Astrocyte of the hippocampus (primary cell): ENCODE data around the gene ATR.
"Not testable (repeated sequence)": the region's sequence is repeated elsewhere in the genome, so short reads cannot be mapped to it uniquely, and the experiment has no call there.

Source experiments
- DNase-seq: peaks from one replicate; pipeline ENCODE4 v3.0.0; 2011; ENCODE audit warnings: low read depth, low spot score

ATR gene

GRCh38 chr3:142595141-142595540, 16.6 kb upstream of the ATR start:
- no peak for DNase-seq

GRCh38 chr3:142592268-142592667, 13.7 kb upstream of the ATR start:
- DNase-seq: not testable (repeated sequence)

GRCh38 chr3:142588703-142589102, 10.2 kb upstream of the ATR start:
- no peak for DNase-seq

- DNase-seq: peak; percentile 91
These were observed 8.4 kb upstream of the ATR start for GRCh38 chr3:142586803-142587406.

GRCh38 chr3:142581070-142581469, 2.5 kb upstream of the ATR start:
- DNase-seq: not testable (repeated sequence)

- no peak for DNase-seq
These were observed 1.5 kb upstream of the ATR start for GRCh38 chr3:142580061-142580423.

- DNase-seq: no peak
These were observed 721 bp downstream of the ATR start for GRCh38 chr3:142577696-142578328.

- no peak for DNase-seq
These were observed 1.7 kb downstream of the ATR start for GRCh38 chr3:142576792-142577191.

- no peak for DNase-seq
These were observed 3.9 kb downstream of the ATR start for GRCh38 chr3:142574665-142575064.

GRCh38 chr3:142574223-142574622, 4.3 kb downstream of the ATR start:
- DNase-seq: not testable (repeated sequence)

GRCh38 chr3:142569422-142569821, 9.1 kb downstream of the ATR start:
- peak; percentile 15 for DNase-seq

- DNase-seq: no peak
These were observed 10.0 kb downstream of the ATR start for GRCh38 chr3:142568393-142569017.

- no peak for DNase-seq
These were observed 12.4 kb downstream of the ATR start for GRCh38 chr3:142566096-142566495.

- no peak for DNase-seq
These were observed 15.0 kb downstream of the ATR start for GRCh38 chr3:142563496-142563997.

GRCh38 chr3:142560118-142560517, 18.4 kb downstream of the ATR start:
- DNase-seq: no peak

GRCh38 chr3:142553741-142554140, 24.8 kb downstream of the ATR start:
- DNase-seq: no peak

- not testable (repeated sequence) for DNase-seq
These were observed 26.0 kb downstream of the ATR start for GRCh38 chr3:142552579-142552978.

- no peak for DNase-seq
These were observed 28.5 kb downstream of the ATR start for GRCh38 chr3:142549986-142550385.

- no peak for DNase-seq
These were observed 35.2 kb downstream of the ATR start for GRCh38 chr3:142543307-142543706.

- DNase-seq: no peak
These were observed 36.5 kb downstream of the ATR start for GRCh38 chr3:142542054-142542453.

- no peak for DNase-seq
These were observed 42.0 kb downstream of the ATR start for GRCh38 chr3:142536519-142536918.

GRCh38 chr3:142534543-142534942, 44.0 kb downstream of the ATR start:
- no peak for DNase-seq

GRCh38 chr3:142530296-142530695, 48.2 kb downstream of the ATR start:
- no peak for DNase-seq
